T-cell (primary cell): ENCODE data around the gene PRKAG3. TPM values are rescaled to one million over a fixed set of nuclear protein-coding genes. Genes with fewer than 3 reads are reported as not detected.
A peak's percentile ranks its signal among the peaks of the same experiment; 100 is the strongest.

Experiments
- ATAC-seq, 4 experiments: fragments of 200-7000 bp in 3 of 4; fragments of 150-1000 bp in 1 of 4; cut with Tn5 transposase; replicated peaks in 1 of 4; 1 replicate in 3 of 4; 2 replicates in 1 of 4; pipeline ENCODE4 v1.10.0; 2021; ENCODE audit warnings: moderate library complexity in 3 of 4, mild to moderate bottlenecking in 2 of 4, moderate number of reproducible peaks in 1 of 4
- CTCF ChIA-PET, 2 donors: fragments of 300-600 bp; sonication (Branson Sonifier 250); formaldehyde crosslinking; loops; one replicate each; lab custom pipeline; 2022; ENCODE audit warnings: antibody characterized with exemption in 2 of 2; lab: Charles Lee
- POLR2A ChIA-PET, 2 donors: fragments of 300-600 bp; sonication (Branson Sonifier 250); formaldehyde crosslinking; loops; one replicate each; lab custom pipeline; 2022; ENCODE audit warnings: antibody characterized with exemption in 2 of 2; lab: Charles Lee
- DNase-seq, 35 experiments: peaks; one replicate each; pipeline versions ENCODE4 v3.0.0 to v3.0.0-alpha.2; 2013 to 2023
- H3K27ac ChIP-seq: one replicate; pipeline ENCODE4 v1.5.1; 2013; ENCODE audit warnings: low read length
- H3K27me3 ChIP-seq, 2 experiments: replicated peaks in 1 of 2; 1 replicate in 1 of 2; 2 replicates in 1 of 2; pipeline versions ENCODE4 v1.6.1 to v1.7.0; 2013; ENCODE audit warnings: low read length in 1 of 2, mixed read lengths in 1 of 2; ENCODE audit not compliant: control insufficient read depth in 2 of 2, insufficient read depth in 2 of 2; ENCODE audit errors: extremely low read depth in 1 of 2
- H3K36me3 ChIP-seq, 2 donors: 1 replicate in 1 of 2; 2 replicates in 1 of 2; pipeline versions ENCODE4 v1.6.1 to v1.7.0; 2013; ENCODE audit warnings: low read length in 1 of 2; ENCODE audit not compliant: control insufficient read depth in 2 of 2, insufficient read depth in 1 of 2; ENCODE audit errors: extremely low read depth in 1 of 2
- H3K4me1 ChIP-seq, 2 experiments: 1 replicate in 1 of 2; 2 replicates in 1 of 2; pipeline versions ENCODE4 v1.6.1 to v1.7.0; 2013; ENCODE audit warnings: low read length in 2 of 2, mixed read lengths in 1 of 2; ENCODE audit not compliant: insufficient read depth in 2 of 2, control insufficient read depth in 1 of 2; ENCODE audit errors: extremely low read depth in 1 of 2
- H3K4me3 ChIP-seq, 2 donors: 1 replicate in 1 of 2; 2 replicates in 1 of 2; pipeline versions ENCODE4 v1.5.1 to v1.7.0; 2013; ENCODE audit warnings: mild to moderate bottlenecking in 2 of 2, low read length in 1 of 2, moderate library complexity in 1 of 2; ENCODE audit not compliant: control insufficient read depth in 1 of 2; ENCODE audit errors: extremely low read depth in 1 of 2
- H3K9me3 ChIP-seq: 2 replicates; pipeline ENCODE4 v1.7.0; 2013
- H3K27ac Mint-ChIP-seq, 2 donors: one replicate each; pipeline ENCODE4 v1.8.0; 2020 to 2021; ENCODE audit warnings: mild to moderate bottlenecking in 2 of 2, mixed read lengths in 2 of 2
- H3K27me3 Mint-ChIP-seq, 2 donors: one replicate each; pipeline ENCODE4 v1.8.0; 2021 to 2022; ENCODE audit warnings: mixed read lengths in 2 of 2
- H3K36me3 Mint-ChIP-seq: one replicate; pipeline ENCODE4 v1.8.0; 2021; ENCODE audit warnings: mixed read lengths
- H3K4me1 Mint-ChIP-seq, 3 donors: one replicate each; pipeline ENCODE4 v1.8.0; 2020 to 2022; ENCODE audit warnings: mixed read lengths in 3 of 3, mild to moderate bottlenecking in 1 of 3
- H3K4me3 Mint-ChIP-seq, 3 donors: one replicate each; pipeline ENCODE4 v1.8.0; 2020 to 2022; ENCODE audit warnings: mild to moderate bottlenecking in 3 of 3, mixed read lengths in 3 of 3, moderate library complexity in 3 of 3
- H3K9me3 Mint-ChIP-seq, 3 donors: one replicate each; pipeline ENCODE4 v1.8.0; 2020 to 2022; ENCODE audit warnings: mixed read lengths in 3 of 3
- WGBS: methylation state at CpG from one replicate; pipeline ENCODE4 v1.1.5; 2013; ENCODE audit warnings: missing lambda C conversion rate; ENCODE audit not compliant: insufficient coverage; 5-methylcytosine and 5-hydroxymethylcytosine counted together
- total RNA-seq, 35 experiments: library from RNA in 6 of 35; stranded (reverse) in 6 of 35; fragments of 120-200 nt in 1 of 35; gene quantifications; one replicate each; pipeline versions ENCODE4 v1.2.1 to v1.2.4 and lab custom pipeline; 2013 to 2026

Gene PRKAG3
- total RNA-seq, 5 donors from 2014 or later (not counting 1 experiment from before 2014, with no cell fraction given), result not detected

DNA sequence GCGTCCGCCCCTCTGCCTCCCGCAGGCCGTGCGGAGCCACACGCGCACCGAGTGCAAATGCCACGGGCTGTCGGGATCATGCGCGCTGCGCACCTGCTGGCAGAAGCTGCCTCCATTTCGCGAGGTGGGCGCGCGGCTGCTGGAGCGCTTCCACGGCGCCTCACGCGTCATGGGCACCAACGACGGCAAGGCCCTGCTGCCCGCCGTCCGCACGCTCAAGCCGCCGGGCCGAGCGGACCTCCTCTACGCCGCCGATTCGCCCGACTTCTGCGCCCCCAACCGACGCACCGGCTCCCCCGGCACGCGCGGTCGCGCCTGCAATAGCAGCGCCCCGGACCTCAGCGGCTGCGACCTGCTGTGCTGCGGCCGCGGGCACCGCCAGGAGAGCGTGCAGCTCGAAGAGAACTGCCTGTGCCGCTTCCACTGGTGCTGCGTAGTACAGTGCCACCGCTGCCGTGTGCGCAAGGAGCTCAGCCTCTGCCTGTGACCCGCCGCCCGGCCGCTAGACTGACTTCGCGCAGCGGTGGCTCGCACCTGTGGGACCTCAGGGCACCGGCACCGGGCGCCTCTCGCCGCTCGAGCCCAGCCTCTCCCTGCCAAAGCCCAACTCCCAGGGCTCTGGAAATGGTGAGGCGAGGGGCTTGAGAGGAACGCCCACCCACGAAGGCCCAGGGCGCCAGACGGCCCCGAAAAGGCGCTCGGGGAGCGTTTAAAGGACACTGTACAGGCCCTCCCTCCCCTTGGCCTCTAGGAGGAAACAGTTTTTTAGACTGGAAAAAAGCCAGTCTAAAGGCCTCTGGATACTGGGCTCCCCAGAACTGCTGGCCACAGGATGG lies 42.0 kb upstream of the PRKAG3 start:
- Histone ChIP-seq H3K4me1 (peaks cover 2 to 54% of the 10 kb centered on the region in 2 experiments), H3K27me3 (peaks cover 11 to 72% of the 10 kb centered on the region in 2 experiments), H3K36me3 (no peaks in the 10 kb centered on the region), H3K27ac (no peak overlapping the region), H3K9me3 (no peaks in the 10 kb centered on the region), H3K4me3 (no peak overlapping the region)
- Mint-ChIP-seq H3K4me1 (peaks cover 31 to 44% (median 32%) of the 10 kb centered on the region in 3 donors), H3K36me3 (no peaks in the 10 kb centered on the region), H3K4me3 (peak overlapping the region in 2 of 3 donors; percentile 49 to 79), H3K27ac (no peak overlapping the region), H3K27me3 (peaks cover 23 to 41% of the 10 kb centered on the region in 2 donors), H3K9me3 (no peaks in the 10 kb centered on the region)
- ATAC-seq (peak in 3 of 4 experiments; percentile 7 to 43 (median 32)), DNase-seq (peak in 1 of 35 experiments; percentile 37)
- ChIA-PET POLR2A (interaction anchor here in 1 of 2 donors (0.5 kb wide), 1 partner anchor 23 kb away, joined by 13 read pairs; no protein-coding TSS in a partner anchor), CTCF (interaction anchor here (1.0 to 13.6 kb wide), 4 partner anchors 10 to 25 kb away, joined by 4 to 239 read pairs (median 98); no protein-coding TSS in a partner anchor)
- 12% methylated on average over 83 of the region's 86 CpGs for WGBS

- CTCF ChIA-PET, result interaction anchor here (1.0 to 13.6 kb wide), 3 partner anchors 24 to 25 kb away, joined by 3 to 239 read pairs (median 192); no protein-coding TSS in a partner anchor
- DNase-seq (no peak), ATAC-seq (no peak)
- POLR2A ChIA-PET, result interaction anchor here in 1 of 2 donors (0.6 kb wide), 1 partner anchor 66 kb away, joined by 5 read pairs; no protein-coding TSS in a partner anchor
- Histone ChIP-seq H3K4me3 (no peak overlapping the region), H3K9me3 (no peaks in the 10 kb centered on the region), H3K4me1 (peaks cover 2 to 50% of the 10 kb centered on the region in 2 experiments), H3K36me3 (no peaks in the 10 kb centered on the region), H3K27me3 (peaks cover 11 to 73% of the 10 kb centered on the region in 2 experiments), H3K27ac (no peak overlapping the region)
- Mint-ChIP-seq H3K4me1 (peaks cover 31 to 40% (median 32%) of the 10 kb centered on the region in 3 donors), H3K4me3 (peak overlapping the region in 2 of 3 donors; percentile 49 to 79), H3K9me3 (no peaks in the 10 kb centered on the region), H3K27me3 (peaks cover 23 to 41% of the 10 kb centered on the region in 2 donors), H3K27ac (no peak overlapping the region), H3K36me3 (no peaks in the 10 kb centered on the region)
- WGBS, result 24% methylated on average over 12 of the region's 22 CpGs
These were observed 41.2 kb upstream of the PRKAG3 start for GRCh38 chr2:218872645-218873358.

DNA sequence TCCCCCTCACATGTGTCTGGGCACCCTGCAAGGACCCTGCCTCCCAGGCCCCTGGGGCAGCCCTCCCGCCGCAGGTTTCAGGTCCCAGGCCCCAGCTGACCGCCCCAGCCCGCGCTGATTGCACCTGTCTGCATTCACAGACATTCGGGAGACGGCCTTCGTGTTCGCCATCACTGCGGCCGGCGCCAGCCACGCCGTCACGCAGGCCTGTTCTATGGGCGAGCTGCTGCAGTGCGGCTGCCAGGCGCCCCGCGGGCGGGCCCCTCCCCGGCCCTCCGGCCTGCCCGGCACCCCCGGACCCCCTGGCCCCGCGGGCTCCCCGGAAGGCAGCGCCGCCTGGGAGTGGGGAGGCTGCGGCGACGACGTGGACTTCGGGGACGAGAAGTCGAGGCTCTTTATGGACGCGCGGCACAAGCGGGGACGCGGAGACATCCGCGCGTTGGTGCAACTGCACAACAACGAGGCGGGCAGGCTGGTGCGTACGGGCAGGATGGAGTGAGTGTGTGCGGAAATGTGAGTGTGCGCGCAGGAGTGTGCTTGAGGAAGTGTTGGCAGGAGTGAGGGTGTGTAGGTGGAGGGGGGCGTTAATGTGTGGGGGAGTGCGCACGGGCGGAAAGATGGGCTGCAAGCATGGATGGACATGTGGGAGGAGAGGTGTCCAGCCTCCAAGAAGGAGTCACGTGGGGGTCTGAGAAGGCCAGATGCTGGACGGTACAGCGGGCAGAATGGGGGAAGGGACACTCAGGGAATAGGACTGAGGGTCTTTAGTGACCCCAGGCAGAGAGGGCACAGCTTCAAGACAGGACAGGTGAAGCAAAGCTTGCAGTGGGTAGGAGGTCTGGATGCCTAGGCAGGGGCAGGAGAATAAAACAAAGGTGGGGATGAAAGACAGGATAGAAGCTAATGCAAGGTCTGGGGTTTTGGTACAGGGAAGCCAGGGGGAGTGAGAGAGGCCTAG lies 40.0 kb upstream of the PRKAG3 start:
- peak overlapping the region; percentile 37 to 39 for H3K27ac Mint-ChIP-seq
- ChIA-PET POLR2A (interaction anchor here in 1 of 2 donors (0.6 kb wide), 1 partner anchor 340 kb away, joined by 8 read pairs; no protein-coding TSS in a partner anchor), CTCF (interaction anchor here (0.6 to 13.6 kb wide), 3 partner anchors 25 to 133 kb away, joined by 3 to 192 read pairs (median 3); no protein-coding TSS in a partner anchor)
- H3K4me1 Mint-ChIP-seq, result peaks cover 24 to 32% (median 25%) of the 10 kb centered on the region in 3 donors
- peak; percentile 60 to 73 (median 66) for ATAC-seq
- peaks cover 11 to 72% of the 10 kb centered on the region in 2 experiments for H3K27me3 ChIP-seq
- no peaks in the 10 kb centered on the region for H3K9me3 Mint-ChIP-seq
- H3K4me3 ChIP-seq, result peak overlapping the region in 1 of 2 donors; percentile 46
- peak in 10 of 35 experiments; percentile 15 to 48 (median 29) for DNase-seq
- H3K27me3 Mint-ChIP-seq, result peaks cover 29 to 48% of the 10 kb centered on the region in 2 donors
- no peaks in the 10 kb centered on the region for H3K9me3 ChIP-seq
- WGBS, result under 1% methylated on average over 59 of the region's 60 CpGs
- no peaks in the 10 kb centered on the region for H3K36me3 Mint-ChIP-seq
- H3K4me1 ChIP-seq, result peaks cover 2 to 40% of the 10 kb centered on the region in 2 experiments
- no peaks in the 10 kb centered on the region for H3K36me3 ChIP-seq
- peak overlapping the region; percentile 63 to 79 (median 74) for H3K4me3 Mint-ChIP-seq
- H3K27ac ChIP-seq, result no peak overlapping the region

GRCh38 chr2:218870984-218871344 lies 39.4 kb upstream of the PRKAG3 start:
- Mint-ChIP-seq H3K36me3 (no peaks in the 10 kb centered on the region), H3K9me3 (no peaks in the 10 kb centered on the region), H3K4me1 (peaks cover 21 to 30% (median 23%) of the 10 kb centered on the region in 3 donors), H3K4me3 (peak overlapping the region; percentile 63 to 79 (median 65)), H3K27me3 (peaks cover 29 to 50% of the 10 kb centered on the region in 2 donors), H3K27ac (no peak overlapping the region)
- Histone ChIP-seq H3K27ac (no peak overlapping the region), H3K9me3 (no peaks in the 10 kb centered on the region), H3K4me3 (peak overlapping the region in 1 of 2 donors; percentile 46), H3K27me3 (peaks cover 10 to 71% of the 10 kb centered on the region in 2 experiments), H3K4me1 (peaks cover 2 to 34% of the 10 kb centered on the region in 2 experiments), H3K36me3 (no peaks in the 10 kb centered on the region)
- ChIA-PET POLR2A (no interaction called here), CTCF (interaction anchor here in 1 of 2 donors (0.6 kb wide), 1 partner anchor 134 kb away, joined by 3 read pairs; no protein-coding TSS in a partner anchor)
- peak in 1 of 4 experiments; percentile 16 for ATAC-seq
- no peak for DNase-seq
- 3% methylated on average over 16 of the region's 18 CpGs for WGBS

- H3K36me3 Mint-ChIP-seq, result no peaks in the 10 kb centered on the region
- H3K9me3 Mint-ChIP-seq, result no peaks in the 10 kb centered on the region
- Histone ChIP-seq H3K4me3 (no peak overlapping the region), H3K27ac (no peak overlapping the region), H3K9me3 (no peaks in the 10 kb centered on the region), H3K27me3 (peaks cover 3 to 78% of the 10 kb centered on the region in 2 experiments), H3K4me1 (peaks cover 2 to 34% of the 10 kb centered on the region in 2 experiments), H3K36me3 (no peaks in the 10 kb centered on the region)
- ChIA-PET POLR2A (no interaction called here), CTCF (interaction anchor here in 1 of 2 donors (1.3 kb wide), 1 partner anchor 28 kb away, joined by 3 read pairs; no protein-coding TSS in a partner anchor)
- H3K4me1 Mint-ChIP-seq, result peaks cover 21 to 27% (median 22%) of the 10 kb centered on the region in 3 donors
- no peak for DNase-seq
- H3K4me3 Mint-ChIP-seq, result no peak overlapping the region
- H3K27me3 Mint-ChIP-seq, result peaks cover 30 to 52% of the 10 kb centered on the region in 2 donors
- no peak overlapping the region for H3K27ac Mint-ChIP-seq
- no peak for ATAC-seq
- 89% methylated on average over 7 of the region's 9 CpGs for WGBS
These were observed 37.5 kb upstream of the PRKAG3 start for GRCh38 chr2:218869064-218869463.
